SU-DHL-6 (cell line): ENCODE results near the gene NHSL2.

Source experiments
- EZH2phosphoT487 ChIP-seq: fragments of 200-600 bp; sonication (generic), shearing (Covaris generic); conservative IDR thresholded peaks from 2 replicates; pipeline ENCODE4 v1.6.1; 2018; ENCODE audit warnings: mild to moderate bottlenecking, antibody characterized with exemption, low read length, moderate library complexity, mixed read lengths
- TF ChIP-seq, protein P1 (sequence below): fragments of 200-600 bp; sonication (generic); IDR thresholded peaks from one replicate; pipeline ENCODE4 v1.5.1; 2017; ENCODE audit warnings: antibody characterized with exemption, mild to moderate bottlenecking, low read length, moderate library complexity; ENCODE audit not compliant: insufficient read depth, poor library complexity, severe bottlenecking

DNA sequence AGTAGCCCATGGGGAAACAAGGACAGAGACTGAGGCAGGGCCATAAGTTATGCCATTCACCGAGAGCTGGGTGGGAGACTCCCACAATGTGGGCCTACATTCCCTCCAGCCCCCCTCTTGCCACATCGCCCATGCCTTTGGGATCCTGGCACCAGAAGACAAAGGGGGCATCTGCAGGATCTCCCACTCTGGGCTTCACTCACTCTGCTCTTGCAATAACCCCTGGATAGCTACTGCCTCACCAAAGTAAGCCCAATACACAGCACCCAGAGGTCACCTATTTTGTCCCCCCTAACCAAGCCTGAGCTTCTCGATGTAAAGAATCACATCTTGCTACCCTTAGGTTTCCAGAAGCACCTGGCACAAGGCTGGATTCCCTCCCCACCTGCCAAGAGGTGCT lies 221.8 kb downstream of the NHSL2 start:
- TF ChIP-seq, protein P1, sequence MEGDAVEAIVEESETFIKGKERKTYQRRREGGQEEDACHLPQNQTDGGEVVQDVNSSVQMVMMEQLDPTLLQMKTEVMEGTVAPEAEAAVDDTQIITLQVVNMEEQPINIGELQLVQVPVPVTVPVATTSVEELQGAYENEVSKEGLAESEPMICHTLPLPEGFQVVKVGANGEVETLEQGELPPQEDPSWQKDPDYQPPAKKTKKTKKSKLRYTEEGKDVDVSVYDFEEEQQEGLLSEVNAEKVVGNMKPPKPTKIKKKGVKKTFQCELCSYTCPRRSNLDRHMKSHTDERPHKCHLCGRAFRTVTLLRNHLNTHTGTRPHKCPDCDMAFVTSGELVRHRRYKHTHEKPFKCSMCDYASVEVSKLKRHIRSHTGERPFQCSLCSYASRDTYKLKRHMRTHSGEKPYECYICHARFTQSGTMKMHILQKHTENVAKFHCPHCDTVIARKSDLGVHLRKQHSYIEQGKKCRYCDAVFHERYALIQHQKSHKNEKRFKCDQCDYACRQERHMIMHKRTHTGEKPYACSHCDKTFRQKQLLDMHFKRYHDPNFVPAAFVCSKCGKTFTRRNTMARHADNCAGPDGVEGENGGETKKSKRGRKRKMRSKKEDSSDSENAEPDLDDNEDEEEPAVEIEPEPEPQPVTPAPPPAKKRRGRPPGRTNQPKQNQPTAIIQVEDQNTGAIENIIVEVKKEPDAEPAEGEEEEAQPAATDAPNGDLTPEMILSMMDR, result no peak
- TF ChIP-seq EZH2phosphoT487, result no peak
